PFSK-1 (cell line): ENCODE measurements around the gene KLF6.

Experiments
- FOXP2 ChIP-seq: optimal IDR thresholded peaks from 2 replicates; pipeline ENCODE3; 2011; ENCODE audit warnings: borderline replicate concordance, control low read depth, inconsistent platforms; ENCODE audit not compliant: insufficient read depth; ENCODE audit errors: extremely low read length, extremely low read depth
- POLR2AphosphoS5 ChIP-seq: IDR thresholded peaks from 2 replicates; pipeline ENCODE4 v1.6.1; 2012; ENCODE audit warnings: low read depth, mild to moderate bottlenecking, control low read depth, low read length, moderate library complexity
- REST ChIP-seq, 2 experiments: IDR thresholded peaks; 2 replicates each; pipeline versions ENCODE4 v1.6.1 to v1.8.0; 2011 to 2012; ENCODE audit warnings: low read depth in 2 of 2, low read length in 2 of 2, control low read depth in 1 of 2, inconsistent platforms in 1 of 2, mild to moderate bottlenecking in 1 of 2, moderate library complexity in 1 of 2; ENCODE audit not compliant: insufficient read depth in 1 of 2
- SIN3A ChIP-seq: IDR thresholded peaks from 2 replicates; pipeline ENCODE4 v1.6.1; 2012; ENCODE audit warnings: mild to moderate bottlenecking, low read length, moderate library complexity, borderline replicate concordance; ENCODE audit not compliant: insufficient read depth
- TAF1 ChIP-seq: IDR thresholded peaks from 2 replicates; pipeline ENCODE4 v1.6.1; 2012; ENCODE audit warnings: low read length, control low read depth, borderline replicate concordance; ENCODE audit not compliant: insufficient read depth

KLF6 gene

GRCh38 chr10:3782146-3782450, 2.9 kb downstream of the KLF6 start:
- TF ChIP-seq REST (IDR thresholded peaks at IDR 0.05; ENCODE audit: insufficient read depth in 1 of 2, low read depth in 2 of 2, low read length in 2 of 2) (no peak), FOXP2 (no peak), POLR2AphosphoS5 (no peak), SIN3A (no peak)

- TF ChIP-seq SIN3A: peak; percentile 84; the same call in 1 of the 2 replicates
- TF ChIP-seq POLR2AphosphoS5: no peak
Observed at GRCh38 chr10:3781468-3782145, 3.4 kb downstream of the KLF6 start.

GRCh38 chr10:3780771-3781467, 4.1 kb downstream of the KLF6 start:
- TF ChIP-seq FOXP2: no peak
- no peak for TF ChIP-seq REST (IDR thresholded peaks at IDR 0.05; ENCODE audit: insufficient read depth in 1 of 2, low read depth in 2 of 2, low read length in 2 of 2)
- no peak; the same call in 1 of the 2 replicates for TF ChIP-seq POLR2AphosphoS5
- TF ChIP-seq TAF1: no peak
- TF ChIP-seq SIN3A: no peak

GRCh38 chr10:3780021-3780770, 4.8 kb downstream of the KLF6 start:
- TF ChIP-seq POLR2AphosphoS5: no peak
- TF ChIP-seq REST (IDR thresholded peaks at IDR 0.05; ENCODE audit: insufficient read depth in 1 of 2, low read depth in 2 of 2, low read length in 2 of 2): no peak
- no peak for TF ChIP-seq SIN3A
- no peak for TF ChIP-seq FOXP2
- no peak for TF ChIP-seq TAF1

- TF ChIP-seq SIN3A: no peak
- TF ChIP-seq REST (IDR thresholded peaks at IDR 0.05; ENCODE audit: insufficient read depth in 1 of 2, low read depth in 2 of 2, low read length in 2 of 2): no peak
- TF ChIP-seq POLR2AphosphoS5: no peak
- TF ChIP-seq TAF1: no peak
- TF ChIP-seq FOXP2: no peak
Observed at GRCh38 chr10:3779158-3779741, 5.8 kb downstream of the KLF6 start.
